ENCODE results near the gene WDR91.

The WDR91 gene

DNA sequence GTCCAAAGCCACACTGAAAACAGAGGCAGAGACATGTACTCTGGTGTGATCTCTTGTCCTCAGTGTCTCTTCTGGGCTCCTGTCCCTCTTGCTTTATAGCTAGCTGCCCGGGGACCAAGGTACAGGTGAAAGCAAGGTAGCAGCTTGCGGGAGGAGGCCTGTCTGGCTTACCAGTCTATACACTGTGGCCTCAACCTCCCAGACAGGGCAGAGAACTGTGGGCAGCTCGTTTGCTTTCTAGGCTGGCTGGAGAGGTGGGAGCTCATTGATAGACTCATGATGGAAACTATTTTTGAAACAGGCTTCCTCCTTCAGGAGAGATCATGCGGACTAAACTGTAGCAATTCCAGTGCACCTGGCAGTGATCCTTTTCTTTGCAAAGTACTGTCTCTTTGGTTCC lies 45.5 kb downstream of the WDR91 start:
- in situ Hi-C loops (cut with HindIII; ENCODE audit: low sequenced_read_pairs) = no loop called here
- TF ChIP-seq, protein P1, sequence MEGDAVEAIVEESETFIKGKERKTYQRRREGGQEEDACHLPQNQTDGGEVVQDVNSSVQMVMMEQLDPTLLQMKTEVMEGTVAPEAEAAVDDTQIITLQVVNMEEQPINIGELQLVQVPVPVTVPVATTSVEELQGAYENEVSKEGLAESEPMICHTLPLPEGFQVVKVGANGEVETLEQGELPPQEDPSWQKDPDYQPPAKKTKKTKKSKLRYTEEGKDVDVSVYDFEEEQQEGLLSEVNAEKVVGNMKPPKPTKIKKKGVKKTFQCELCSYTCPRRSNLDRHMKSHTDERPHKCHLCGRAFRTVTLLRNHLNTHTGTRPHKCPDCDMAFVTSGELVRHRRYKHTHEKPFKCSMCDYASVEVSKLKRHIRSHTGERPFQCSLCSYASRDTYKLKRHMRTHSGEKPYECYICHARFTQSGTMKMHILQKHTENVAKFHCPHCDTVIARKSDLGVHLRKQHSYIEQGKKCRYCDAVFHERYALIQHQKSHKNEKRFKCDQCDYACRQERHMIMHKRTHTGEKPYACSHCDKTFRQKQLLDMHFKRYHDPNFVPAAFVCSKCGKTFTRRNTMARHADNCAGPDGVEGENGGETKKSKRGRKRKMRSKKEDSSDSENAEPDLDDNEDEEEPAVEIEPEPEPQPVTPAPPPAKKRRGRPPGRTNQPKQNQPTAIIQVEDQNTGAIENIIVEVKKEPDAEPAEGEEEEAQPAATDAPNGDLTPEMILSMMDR (IDR thresholded peaks at IDR 0.05; ENCODE audit: low read depth, low read length, missing control alignments) = no peak
- no peak overlapping the region for H3K4me3 ChIP-seq (ENCODE audit: low read depth, low read length)
- no peak for DNase-seq (ENCODE audit: low read depth)

DNA sequence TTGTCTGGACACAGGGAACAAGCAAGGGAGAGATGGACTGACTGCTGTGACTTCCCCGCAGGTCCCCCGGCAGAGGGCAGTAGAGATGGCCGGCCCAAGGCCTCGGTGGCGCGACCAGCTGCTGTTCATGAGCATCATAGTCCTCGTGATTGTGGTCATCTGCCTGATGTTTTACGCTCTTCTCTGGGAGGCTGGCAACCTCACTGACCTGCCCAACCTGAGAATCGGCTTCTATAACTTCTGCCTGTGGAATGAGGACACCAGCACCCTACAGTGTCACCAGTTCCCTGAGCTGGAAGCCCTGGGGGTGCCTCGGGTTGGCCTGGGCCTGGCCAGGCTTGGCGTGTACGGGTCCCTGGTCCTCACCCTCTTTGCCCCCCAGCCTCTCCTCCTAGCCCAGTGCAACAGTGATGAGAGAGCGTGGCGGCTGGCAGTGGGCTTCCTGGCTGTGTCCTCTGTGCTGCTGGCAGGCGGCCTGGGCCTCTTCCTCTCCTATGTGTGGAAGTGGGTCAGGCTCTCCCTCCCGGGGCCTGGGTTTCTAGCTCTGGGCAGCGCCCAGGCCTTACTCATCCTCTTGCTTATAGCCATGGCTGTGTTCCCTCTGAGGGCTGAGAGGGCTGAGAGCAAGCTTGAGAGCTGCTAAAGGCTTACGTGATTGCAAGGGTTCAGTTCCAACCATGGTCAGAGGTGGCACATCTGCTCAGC lies 46.8 kb downstream of the WDR91 start:
- H3K4me3 ChIP-seq (ENCODE audit: low read depth, low read length) = no peak overlapping the region
- in situ Hi-C loops (cut with HindIII; ENCODE audit: low sequenced_read_pairs) = no loop called here

DNA sequence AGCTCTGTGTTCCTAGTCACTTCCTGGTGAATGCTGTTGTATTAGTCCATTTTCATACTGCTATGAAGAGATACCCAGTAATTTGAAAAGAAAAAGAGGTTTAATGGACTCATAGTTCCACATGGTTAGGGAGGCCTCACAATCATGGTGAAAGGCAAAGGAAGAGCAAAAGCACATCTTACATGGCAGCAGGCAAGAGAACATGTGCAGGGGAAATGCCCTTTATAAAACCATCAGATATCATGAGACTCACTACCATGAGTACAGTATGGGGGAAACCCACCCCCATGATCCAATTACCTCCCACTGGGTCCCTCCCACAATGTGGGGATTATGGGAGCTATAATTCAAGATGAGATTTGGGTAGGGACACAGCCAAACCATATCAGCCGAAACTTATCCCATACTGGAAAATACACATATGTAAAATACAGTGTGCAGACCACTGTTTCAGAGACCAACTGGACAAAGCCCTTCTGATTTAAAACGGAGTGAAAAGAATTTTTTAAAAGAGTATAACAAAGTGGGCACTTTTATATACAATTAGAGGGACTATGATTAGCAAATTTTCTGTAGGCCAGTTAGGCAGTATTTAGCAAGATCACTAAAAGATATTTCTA lies 48.8 kb downstream of the WDR91 start:
- in situ Hi-C loops (cut with HindIII; ENCODE audit: low sequenced_read_pairs) = no loop called here
- TF ChIP-seq, protein P1 (IDR thresholded peaks at IDR 0.05; ENCODE audit: low read depth, low read length, missing control alignments) = no peak

More for the DNA sequence above, 46.8 kb downstream of the WDR91 start:
- TF ChIP-seq, protein P1 (IDR thresholded peaks at IDR 0.05; ENCODE audit: low read depth, low read length, missing control alignments) = no peak
- DNase-seq (ENCODE audit: low read depth) = no peak

DNA sequence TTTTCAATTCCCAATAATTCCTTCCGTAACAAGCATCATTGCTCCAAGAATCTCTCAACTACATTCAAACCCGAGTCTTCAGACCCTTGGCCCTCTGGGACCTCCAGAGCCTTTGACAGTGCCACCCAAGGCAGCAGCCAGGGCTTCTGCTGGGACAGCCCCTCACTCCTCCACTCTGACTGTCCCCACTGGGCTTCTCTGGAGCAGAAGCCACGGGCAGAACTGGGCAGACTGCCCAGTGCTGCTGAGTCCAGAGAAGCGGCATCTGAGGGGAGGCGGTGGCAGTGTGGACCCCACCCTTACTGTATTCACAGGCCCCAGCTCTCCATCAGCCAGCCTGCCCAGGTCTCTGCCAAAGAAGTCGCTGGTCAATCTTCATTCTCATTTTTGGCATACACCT lies 49.7 kb downstream of the WDR91 start:
- no peak for DNase-seq (ENCODE audit: low read depth)
- H3K4me3 ChIP-seq (ENCODE audit: low read depth, low read length) = no peak overlapping the region
- in situ Hi-C loops (cut with HindIII; ENCODE audit: low sequenced_read_pairs) = no loop called here
- TF ChIP-seq, protein P1 (IDR thresholded peaks at IDR 0.05; ENCODE audit: low read depth, low read length, missing control alignments) = no peak

More for the DNA sequence above, 48.8 kb downstream of the WDR91 start:
- no peak overlapping the region for H3K4me3 ChIP-seq (ENCODE audit: low read depth, low read length)
- no peak for DNase-seq (ENCODE audit: low read depth)

DNA sequence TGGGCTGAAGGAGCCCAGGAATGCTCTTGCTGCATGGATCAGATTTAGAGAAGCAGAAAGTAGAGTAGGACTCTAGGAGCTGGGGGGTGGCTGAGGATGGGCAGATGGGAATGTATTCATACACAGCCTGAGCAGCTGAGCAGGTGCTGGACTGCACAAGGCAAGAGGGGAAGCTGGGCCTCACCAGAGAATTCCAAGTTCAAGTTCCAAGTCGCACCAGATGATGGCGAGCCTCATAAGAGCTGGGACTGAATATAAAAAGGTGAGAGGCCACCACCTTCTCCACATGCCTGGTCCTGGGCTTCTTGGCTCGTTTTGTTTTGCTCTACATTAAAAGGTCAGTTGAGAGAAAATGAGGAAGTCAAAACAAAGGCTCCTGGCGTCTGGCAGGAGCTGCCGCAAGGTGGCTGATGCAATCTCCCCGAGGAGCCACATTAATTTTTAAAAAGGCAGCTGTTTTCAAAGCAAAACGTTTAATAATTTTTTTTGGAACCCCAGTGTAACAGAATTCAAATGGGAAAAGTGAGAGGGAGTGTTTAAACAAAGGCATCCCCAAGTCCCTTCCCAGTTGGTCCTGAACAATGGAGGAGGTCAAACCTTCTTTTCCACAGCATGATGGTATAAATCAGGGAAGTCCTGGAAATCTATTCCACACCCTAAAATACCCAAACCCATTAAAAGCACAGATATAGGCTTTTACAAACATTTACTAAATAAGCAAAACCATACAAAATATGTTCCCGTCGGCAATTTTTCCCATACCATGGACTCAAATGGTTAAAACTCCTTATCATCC lies 50.3 kb downstream of the WDR91 start:
- TF ChIP-seq, protein P1 (IDR thresholded peaks at IDR 0.05; ENCODE audit: low read depth, low read length, missing control alignments) = no peak
- no peak for DNase-seq (ENCODE audit: low read depth)
- no peak overlapping the region for H3K4me3 ChIP-seq (ENCODE audit: low read depth, low read length)
- in situ Hi-C loops (cut with HindIII; ENCODE audit: low sequenced_read_pairs) = no loop called here

DNA sequence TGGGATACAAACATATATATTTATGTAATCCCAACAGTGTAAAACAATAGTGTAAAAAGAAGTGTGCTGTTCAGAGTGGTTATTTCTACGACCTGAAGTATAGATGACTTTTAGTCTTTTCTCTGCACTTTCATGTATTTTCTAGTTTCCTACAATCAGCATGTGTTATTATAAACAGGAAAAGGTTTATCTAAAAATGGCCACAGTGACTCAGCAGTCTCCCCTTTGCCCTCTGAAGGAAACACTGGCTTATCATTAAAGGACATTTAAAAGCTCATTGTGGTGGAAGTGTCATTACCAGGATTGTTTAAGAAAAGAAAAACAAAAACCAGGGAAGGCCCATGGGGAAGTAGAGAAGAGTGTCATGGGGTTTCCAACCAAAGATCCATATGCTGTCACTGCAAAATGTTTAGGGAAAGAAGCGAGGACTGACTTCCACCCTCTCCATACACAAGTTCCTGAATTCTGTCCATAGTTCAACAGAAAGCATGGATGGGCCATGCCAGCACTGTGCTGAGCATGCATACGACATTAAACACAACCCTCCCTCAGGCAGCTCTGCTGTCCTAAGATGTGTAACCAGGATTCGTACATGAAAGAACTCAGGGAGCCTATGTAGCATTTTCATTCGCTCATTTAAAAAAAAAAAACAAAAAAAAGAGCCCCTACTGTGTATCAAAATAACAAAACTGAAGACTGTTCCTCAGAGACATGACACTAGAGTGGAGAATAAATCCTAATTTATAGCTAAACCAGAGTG lies 51.0 kb downstream of the WDR91 start:
- H3K4me3 ChIP-seq (ENCODE audit: low read depth, low read length) = no peak overlapping the region
- TF ChIP-seq, protein P1 (IDR thresholded peaks at IDR 0.05; ENCODE audit: low read depth, low read length, missing control alignments) = no peak
- no peak for DNase-seq (ENCODE audit: low read depth)
- in situ Hi-C loops (cut with HindIII; ENCODE audit: low sequenced_read_pairs) = no loop called here

Measured in astrocyte of the cerebellum (primary cell).